PC-3 (cell line): ENCODE measurements around the gene PODN.

Experiments
- CTCF ChIP-seq: fragments of 300-600 bp; sonication (generic); conservative IDR thresholded peaks from 2 replicates; pipeline ENCODE4 v1.5.1; 2017; ENCODE audit warnings: antibody characterized with exemption, low read depth, mild to moderate bottlenecking, low read length
- EZH2 ChIP-seq: fragments of 300-600 bp; sonication (generic); IDR thresholded peaks from one replicate; pipeline ENCODE4 v1.6.1; 2017; ENCODE audit warnings: antibody characterized with exemption, mild to moderate bottlenecking, low read length; ENCODE audit not compliant: unreplicated experiment

GRCh38 chr1:53116307-53116810, 54.3 kb downstream of the PODN start:
- no peak for TF ChIP-seq EZH2
- no peak for TF ChIP-seq CTCF
